Measurements from ENCODE around the gene ARHGEF19.
"Not testable (repeated sequence)": the region's sequence is repeated elsewhere in the genome, so short reads cannot be mapped to it uniquely, and the experiment has no call there.

The ARHGEF19 gene

DNA sequence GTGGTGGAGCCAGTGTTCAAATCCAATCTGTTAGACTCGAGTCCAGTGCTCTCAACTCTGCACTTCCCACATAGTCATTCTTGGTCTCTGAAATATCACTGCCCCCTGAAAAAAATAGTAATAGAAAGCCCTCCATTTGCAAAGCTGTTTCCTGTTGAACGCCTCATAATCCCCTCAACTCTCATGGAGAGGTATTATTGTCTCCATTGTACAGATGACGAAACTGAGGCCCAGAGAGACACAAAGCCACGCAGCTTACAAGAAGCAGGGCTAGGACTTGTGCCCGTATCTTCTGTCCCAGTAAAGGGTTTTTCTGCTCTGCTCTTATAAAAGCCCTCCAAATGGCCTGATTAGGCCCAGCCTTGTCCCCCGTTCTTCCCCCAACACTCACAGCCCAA lies 6.2 kb upstream of the ARHGEF19 start:
- DNase-seq: no peak

GRCh38 chr1:16218014-16218673 lies 5.7 kb upstream of the ARHGEF19 start:
- DNase-seq: no peak

DNA sequence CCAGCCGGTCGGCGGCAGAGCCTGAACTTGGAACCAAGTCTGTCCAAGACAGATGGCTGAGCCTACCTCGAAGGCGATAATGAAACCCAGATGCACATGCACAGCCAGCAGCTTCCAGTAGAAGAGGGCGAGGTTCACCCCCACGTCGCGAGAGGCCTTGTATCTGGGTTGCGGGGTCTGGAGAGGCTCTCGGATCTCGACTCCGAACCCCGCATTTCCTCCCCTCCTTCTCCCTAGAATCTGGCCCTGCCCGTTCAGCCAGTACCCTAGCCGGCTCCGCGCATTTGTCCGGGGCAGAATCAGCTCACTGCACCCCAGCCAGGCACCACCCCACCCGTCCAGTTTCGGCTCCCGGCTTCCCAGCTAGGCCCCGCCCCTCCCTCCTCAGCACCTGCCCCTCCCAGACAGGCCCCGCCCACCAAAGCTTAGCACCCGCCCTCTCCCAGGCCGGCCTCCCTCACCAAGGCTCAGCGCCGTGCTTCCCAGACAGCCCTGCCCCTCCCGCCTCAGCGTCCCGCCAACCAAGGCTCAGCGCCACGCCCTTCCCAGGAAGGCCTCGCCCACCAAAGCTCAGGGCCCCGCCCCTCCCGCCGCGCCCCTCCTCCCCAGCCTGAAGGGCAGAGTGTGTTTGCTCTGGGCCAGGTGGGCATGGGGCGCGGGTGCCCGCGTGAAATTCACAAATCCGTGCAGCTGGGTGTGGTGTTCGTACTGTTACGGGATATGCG lies 4.8 kb upstream of the ARHGEF19 start:
- DNase-seq: peak; percentile 95

- peak; percentile 49 for DNase-seq
These were observed 3.7 kb upstream of the ARHGEF19 start for GRCh38 chr1:16215882-16216753.

GRCh38 chr1:16215240-16215639 lies 2.8 kb upstream of the ARHGEF19 start:
- not testable (repeated sequence) for DNase-seq

DNA sequence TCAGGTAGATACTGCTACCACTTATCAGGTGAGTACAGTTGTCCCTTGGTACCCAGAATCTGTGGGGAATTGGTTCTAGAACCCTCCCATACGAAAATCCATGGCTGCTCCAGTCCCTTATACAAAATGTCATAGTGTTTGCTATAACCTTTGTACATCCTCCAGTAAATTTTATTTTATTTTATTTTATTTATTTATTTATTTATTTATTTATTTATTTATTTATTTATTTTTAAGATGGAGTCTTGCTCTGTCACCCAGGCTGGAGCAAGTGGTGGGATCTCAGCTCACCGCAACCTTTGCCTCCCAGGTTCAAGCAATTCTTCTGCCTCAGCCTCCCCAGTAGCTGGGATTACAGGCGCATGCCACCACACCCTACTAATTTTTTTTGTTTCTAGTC lies 1.1 kb upstream of the ARHGEF19 start:
- not testable (repeated sequence) for DNase-seq

GRCh38 chr1:16213013-16213412 lies 561 bp upstream of the ARHGEF19 start:
- DNase-seq: no peak

DNA sequence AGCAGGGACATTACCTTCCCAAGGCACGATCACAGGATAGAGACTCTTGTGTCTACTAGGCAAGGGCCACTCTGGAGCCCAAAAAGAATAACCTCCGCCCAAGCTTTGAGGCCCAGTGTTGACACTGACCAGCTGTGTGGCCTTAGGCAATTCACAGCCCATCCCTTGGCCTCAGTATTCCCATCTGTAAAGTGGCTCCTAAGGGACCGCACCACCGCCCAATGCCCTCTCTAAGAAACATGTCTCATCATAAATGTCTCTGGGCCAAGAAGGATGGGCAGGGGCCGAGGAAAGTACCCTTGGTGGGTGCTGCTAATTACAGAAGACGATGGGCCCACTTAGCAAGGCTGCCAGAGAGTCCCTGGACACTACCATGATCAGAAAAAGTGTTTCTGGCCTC lies 628 bp downstream of the ARHGEF19 start:
- no peak for DNase-seq

DNA sequence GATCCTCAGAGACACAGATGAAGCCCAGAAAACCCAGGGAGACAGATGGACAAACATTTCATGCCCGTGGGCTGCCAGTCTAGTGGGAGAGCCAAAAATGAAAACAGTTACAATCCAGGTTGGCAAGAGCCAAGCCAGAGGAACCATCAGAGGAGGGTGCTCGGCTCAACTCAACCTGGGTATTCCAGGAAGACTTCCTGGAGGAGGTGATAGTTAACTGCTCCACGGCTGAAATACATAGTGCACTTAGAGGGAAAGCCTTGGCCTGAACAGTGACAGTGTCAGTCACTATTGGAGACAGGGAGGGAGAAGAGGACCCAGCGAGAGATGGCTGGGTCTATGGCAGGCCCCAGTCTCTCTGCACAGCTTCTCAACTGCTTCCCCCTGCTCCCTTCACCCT lies 1.9 kb downstream of the ARHGEF19 start:
- no peak for DNase-seq

DNA sequence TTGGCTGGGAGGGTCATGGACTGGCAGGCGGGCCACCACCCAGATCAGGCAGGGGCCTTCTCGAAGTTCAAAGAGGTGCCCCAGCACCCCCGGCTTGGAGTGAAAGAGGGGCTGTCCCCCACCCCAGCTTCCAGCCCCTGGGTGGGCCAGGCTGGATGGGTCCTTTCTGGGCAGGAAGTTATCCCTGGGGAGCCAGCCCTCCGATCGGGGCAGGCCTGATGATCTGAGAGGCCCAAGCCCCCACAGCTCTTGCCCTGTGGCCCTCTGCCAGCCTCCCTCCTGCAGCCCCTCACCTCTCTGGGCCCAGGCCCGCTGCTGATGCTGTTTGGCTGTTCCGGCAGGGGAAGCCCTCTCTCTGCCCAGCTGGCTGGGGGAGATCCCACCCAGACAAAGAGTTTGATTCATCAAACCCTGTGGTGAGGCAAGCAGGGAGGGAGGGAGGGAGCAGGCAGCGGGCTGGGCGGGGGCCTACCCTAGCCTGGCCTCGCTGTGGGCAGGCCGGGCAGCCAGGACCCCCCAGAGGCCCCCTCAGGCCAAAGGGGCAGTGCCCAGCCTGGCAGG lies 2.5 kb downstream of the ARHGEF19 start:
- DNase-seq: no peak

DNA sequence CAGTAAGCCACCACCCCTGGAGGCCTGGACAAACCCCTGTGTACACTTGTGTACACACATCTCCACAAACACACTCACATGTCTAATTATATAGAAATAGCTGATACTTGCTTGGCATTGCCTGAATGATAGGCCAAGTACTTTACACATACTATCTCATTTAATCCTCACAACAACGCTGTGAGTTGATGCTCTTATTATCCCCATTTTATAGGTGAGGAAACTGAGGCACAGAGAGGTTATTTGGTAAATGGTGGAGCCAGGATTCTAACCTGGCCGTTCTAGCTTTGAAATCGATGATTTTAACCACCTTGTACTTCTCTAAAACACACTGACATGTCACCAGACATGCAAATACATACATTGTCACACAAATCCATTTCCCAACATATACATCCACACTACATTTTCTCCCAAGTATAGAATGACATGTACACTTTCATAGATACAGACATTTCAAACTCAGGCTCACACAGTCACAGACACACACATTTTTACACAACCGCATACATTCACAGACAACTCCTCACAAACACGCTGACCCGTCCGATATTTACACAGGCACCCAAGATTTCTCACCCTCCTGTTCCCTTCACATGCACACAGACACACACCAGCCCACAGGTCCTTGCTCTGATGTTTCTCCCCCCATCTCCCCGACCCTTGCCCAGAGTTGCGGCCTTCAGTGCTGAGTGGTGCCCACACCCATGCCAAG lies 3.2 kb downstream of the ARHGEF19 start:
- DNase-seq: no peak

DNA sequence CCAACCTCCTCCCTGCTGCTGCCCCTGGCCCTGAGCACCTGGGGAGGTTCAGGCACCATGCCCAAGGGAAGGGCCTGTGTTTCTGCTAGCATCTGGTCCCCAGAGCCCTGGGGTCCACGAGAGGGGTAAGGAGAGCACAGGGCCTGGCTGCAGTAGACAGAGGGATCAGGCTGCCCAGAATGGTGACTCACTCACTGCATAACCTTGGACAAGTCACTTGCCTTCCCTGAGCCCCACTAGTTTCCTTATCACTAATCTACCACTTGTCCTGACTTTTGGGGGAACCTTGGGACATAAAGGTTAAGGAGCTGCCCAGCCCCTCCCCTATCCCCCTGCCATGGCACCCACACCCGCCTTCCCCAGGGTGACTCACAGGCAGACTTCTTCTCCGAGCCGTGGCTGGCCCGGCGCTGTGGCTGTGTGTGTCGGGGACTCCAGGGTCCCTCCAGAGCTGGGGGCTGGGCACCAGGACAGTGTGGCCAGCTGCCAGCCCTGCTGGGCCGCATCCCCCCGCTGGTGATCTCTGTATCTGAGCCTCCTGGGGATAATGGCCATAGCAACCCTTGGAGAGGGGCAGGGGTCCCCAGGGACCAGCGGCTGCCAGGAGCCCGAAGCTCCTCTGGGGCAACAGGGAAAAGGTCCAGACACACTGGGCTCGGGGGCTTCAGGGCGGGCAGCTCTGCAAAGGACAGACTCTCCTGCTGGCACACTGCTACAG lies 4.0 kb downstream of the ARHGEF19 start:
- DNase-seq: no peak

- no peak for DNase-seq
These were observed 4.9 kb downstream of the ARHGEF19 start for GRCh38 chr1:16207318-16208269.

GRCh38 chr1:16206547-16207317 lies 5.7 kb downstream of the ARHGEF19 start:
- peak; percentile 89 for DNase-seq

GRCh38 chr1:16205891-16206546 lies 6.4 kb downstream of the ARHGEF19 start:
- DNase-seq: no peak

DNA sequence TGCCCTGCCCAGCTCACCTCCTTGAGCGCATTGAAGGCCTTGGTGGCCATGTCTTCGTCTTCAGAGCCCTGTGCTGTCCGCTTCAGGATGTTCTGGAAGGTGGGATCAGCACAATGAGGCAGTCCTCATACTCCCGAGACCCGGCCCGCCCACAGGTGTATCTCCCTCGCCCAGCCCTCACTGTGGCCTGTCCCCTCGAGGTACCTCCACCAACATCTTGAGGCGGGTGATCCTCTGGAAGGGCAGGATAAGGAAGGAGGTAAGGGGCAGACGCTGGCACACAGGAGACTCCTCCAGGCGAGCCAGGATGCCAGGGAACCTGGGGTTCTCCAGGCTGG lies 7.1 kb downstream of the ARHGEF19 start:
- no peak for DNase-seq

DNA sequence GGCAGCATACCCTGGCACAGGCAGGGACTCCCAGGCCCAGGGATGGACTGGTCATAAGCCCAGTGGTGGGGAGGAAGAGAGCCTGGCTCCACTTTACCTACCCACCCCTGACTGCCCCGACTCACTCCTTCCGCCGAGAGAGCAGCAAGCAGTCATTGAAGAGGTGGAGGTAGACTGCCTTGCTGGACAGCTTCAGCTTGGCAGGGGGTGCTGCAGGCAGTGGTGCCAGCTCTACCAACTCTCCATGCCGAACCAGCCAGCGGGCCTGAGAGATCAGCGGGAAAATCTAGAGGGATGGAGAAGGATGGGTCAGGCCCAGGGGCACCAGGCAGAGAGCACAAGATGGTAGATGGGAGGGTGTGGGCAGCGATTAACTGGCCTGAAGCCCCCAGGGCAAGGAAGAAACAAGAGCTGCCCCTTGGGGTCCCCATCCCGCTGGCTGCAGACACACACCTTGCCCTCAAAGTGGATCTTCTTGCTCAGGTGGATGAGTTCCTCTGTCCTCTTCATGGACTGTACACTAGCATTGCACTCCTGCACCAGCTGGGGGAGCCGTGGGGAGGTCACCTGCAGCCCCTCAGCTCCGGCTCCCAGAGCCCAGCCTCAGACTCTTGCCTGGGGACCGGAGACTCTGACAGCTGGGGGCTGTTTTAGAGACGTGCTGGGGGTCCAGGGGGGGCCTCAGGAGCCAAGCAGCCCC lies 7.7 kb downstream of the ARHGEF19 start:
- no peak for DNase-seq

DNA sequence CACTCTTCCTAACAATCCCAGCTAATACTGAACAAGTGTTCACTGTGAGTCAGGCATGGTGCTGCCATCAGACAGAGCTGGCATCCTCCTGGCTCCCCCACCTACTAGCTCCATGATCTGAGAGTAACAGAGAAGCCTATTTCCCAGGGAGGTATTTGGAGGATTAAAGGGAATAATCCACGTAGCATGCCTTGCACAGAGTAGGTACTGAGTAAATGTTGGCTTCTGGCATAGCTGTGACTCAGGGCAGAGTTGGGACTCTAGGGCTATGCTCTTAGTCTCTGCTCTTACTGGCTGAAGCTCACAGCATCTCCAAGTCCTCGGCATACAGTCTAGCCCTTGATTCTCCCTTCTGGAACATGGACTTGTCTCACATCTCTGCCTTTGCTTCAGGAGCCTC lies 8.2 kb downstream of the ARHGEF19 start:
- DNase-seq: no peak

DNA sequence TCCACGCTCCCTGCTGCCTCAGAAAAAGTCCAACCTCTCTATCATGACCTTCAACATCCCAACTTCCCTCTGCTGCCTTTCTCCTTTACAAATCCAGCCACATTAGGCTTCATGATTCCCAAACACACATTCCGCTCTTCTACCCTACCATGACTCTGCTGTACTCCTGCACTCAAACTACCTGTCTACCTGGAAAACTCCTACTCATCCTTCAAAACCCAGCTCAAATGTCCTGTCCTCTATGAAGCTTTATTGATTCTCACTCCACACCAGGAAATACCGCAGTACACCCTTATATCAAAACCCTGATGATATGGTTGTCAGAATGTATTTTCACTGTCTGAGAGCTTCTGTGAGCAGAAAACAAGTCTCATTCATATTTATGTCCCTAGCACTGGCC lies 8.9 kb downstream of the ARHGEF19 start:
- DNase-seq: no peak
